Measurements from ENCODE around the gene TRIO.

The TRIO gene

GRCh38 chr5:14343376-14343775 lies 200.2 kb downstream of the TRIO start:
- DNase-seq (ENCODE audit: extremely low read depth, low read depth) = no peak
- no peak for TF ChIP-seq CTCF (IDR thresholded peaks at IDR 0.05; ENCODE audit: low read depth, low read length)

DNA sequence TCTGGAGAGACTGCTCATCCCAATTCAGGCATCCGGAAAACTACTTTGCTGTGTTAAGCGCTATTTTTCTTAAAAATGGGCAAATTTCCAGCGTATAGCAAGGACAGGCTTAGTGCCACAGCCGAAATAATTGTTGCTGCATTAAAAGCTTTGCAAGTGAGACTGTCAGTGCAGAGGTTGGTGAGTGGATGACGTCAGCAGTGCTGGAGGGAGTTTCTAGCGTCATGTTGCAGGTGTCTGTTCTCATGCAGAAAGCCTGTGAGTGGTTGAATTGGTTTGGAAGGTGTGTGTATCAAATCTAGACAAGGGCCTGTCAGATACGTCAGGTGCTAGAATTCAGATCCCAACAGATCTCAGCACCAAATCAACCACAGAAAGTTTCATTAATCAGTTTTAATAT lies 204.4 kb downstream of the TRIO start:
- no peak for TF ChIP-seq CTCF (IDR thresholded peaks at IDR 0.05; ENCODE audit: low read depth, low read length)
- no peak for DNase-seq (ENCODE audit: extremely low read depth, low read depth)

GRCh38 chr5:14348142-14348541 lies 205.0 kb downstream of the TRIO start:
- no peak for DNase-seq (ENCODE audit: extremely low read depth, low read depth)
- no peak for TF ChIP-seq CTCF (IDR thresholded peaks at IDR 0.05; ENCODE audit: low read depth, low read length)

- no peak for DNase-seq (ENCODE audit: extremely low read depth, low read depth)
- no peak for TF ChIP-seq CTCF (IDR thresholded peaks at IDR 0.05; ENCODE audit: low read depth, low read length)
Observed at GRCh38 chr5:14349029-14349428, 205.9 kb downstream of the TRIO start.

DNA sequence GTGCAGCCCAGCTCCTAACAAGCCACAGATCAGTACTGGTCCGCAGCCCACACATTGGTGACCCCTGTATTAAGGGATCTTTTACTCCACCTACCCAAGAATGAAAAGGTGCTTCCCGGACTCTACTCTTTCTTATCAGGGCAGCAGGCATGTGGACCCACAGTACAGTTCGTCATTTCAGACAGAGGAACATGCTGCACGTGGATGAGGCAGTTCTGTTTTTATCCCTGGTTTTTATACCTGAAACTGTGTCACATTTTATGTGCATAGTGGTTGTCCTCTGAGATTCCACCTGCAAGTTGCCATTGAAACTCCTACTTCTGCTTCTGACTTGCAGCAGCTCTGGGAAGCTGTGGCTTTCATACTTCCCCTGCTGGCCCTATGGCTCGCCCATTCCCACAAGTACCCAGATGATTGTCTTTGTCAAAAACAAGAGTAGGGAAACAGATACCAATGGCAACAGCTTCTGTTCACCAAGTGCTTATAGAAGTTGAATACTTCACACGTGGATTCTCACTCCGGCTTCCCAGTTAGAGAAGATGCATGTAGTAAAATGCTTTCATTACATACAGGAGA lies 208.0 kb downstream of the TRIO start:
- no peak for DNase-seq (ENCODE audit: extremely low read depth, low read depth)
- TF ChIP-seq CTCF (IDR thresholded peaks at IDR 0.05; ENCODE audit: low read depth, low read length) = no peak

- TF ChIP-seq CTCF (IDR thresholded peaks at IDR 0.05; ENCODE audit: low read depth, low read length) = peak; percentile 99
Observed at GRCh38 chr5:14351845-14352712, 208.9 kb downstream of the TRIO start.

DNA sequence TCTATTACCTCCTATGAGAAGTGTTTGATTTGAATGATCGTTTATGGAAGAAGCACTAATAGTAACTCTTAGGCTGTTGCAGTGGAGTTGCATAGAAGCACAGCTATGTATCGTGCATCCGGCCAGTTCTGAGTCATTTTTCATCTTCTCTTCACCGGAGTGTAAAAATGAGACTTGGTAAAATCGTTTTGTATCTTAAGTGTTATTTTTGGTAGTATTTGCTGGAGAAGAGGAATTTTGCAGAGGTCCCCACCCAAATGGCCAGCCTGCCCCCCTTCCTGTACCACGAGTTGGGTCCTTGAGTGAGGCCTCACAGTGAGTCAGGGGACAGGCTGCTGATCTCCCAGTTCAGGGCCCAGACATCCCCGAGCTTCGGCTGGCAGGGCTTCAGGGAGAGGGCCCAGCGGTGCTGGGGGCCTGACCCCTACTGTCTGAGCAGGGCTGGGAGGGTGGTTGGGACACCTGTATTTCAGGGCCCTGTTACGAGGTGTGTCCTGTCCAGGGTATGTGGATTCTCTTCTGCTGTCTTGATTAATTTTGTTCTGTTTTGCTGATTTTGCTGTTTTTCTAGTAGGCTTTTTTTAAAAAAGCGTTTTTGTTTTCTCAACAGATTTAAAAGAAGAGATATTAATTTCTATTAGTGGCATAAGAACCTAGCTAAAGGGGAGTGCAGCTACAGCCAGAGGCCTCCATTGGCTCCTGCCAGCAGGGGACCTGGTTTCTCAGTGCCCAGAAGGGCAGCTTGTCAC lies 210.8 kb downstream of the TRIO start:
- no peak for TF ChIP-seq CTCF (IDR thresholded peaks at IDR 0.05; ENCODE audit: low read depth, low read length)
- no peak for DNase-seq (ENCODE audit: extremely low read depth, low read depth)

More at GRCh38 chr5:14351845-14352712, 208.9 kb downstream of the TRIO start:
- DNase-seq (ENCODE audit: extremely low read depth, low read depth) = peak; percentile 35

Measured in AG09319 (cell line).